HG03175 (cell line): ENCODE results near the gene IFT20.
"Not testable (repeated sequence)": the region's sequence is repeated elsewhere in the genome, so short reads cannot be mapped to it uniquely, and the experiment has no call there.

ENCODE experiments used
- ATAC-seq: cut with Tn5 transposase; IDR thresholded peaks from one replicate; pipeline ENCODE4 v1.9.1; 2021; ENCODE audit warnings: mild to moderate bottlenecking, moderate library complexity; ENCODE audit not compliant: unreplicated experiment

Gene IFT20

DNA sequence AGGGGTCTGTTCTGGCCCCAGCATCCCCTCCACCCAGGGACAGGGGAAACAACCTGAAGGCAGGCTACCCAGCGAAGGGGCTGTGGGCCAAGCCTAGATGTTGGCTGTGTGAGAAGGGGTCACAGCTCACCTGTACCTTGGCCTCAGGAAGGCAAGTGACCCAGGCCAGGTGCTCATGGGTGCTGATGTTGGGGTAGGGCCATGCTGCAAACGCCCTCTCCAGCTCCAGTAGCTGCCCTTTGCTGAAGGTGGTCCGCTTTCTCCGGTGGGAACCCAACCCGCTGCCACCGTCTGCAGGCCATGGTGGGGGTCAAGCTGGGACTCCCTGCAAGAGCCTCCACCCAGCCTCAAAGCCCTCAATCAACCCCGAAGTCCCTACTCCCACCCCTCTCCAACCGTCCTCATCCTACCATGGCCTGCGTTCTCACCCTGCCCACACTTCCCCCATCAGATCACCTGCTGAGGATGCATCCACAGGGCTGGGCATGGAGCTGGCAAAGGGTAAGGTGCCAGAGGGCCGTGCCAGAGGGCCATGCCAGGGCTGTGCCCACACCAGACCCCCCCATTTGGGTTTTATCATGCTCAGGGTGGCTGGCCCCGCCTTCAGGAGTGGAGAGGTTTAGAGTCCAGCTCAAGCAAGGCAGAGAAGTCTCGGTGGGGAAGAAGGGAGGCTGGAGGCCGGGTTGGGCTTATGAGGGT lies 29.5 kb upstream of the IFT20 start, which contains the start of gene SEBOX:
SEBOX (minus strand) TSS at position 535 of the 699 bp plus-strand sequence; CDS start at position 487, 48 bp downstream.
- no peak for ATAC-seq

DNA sequence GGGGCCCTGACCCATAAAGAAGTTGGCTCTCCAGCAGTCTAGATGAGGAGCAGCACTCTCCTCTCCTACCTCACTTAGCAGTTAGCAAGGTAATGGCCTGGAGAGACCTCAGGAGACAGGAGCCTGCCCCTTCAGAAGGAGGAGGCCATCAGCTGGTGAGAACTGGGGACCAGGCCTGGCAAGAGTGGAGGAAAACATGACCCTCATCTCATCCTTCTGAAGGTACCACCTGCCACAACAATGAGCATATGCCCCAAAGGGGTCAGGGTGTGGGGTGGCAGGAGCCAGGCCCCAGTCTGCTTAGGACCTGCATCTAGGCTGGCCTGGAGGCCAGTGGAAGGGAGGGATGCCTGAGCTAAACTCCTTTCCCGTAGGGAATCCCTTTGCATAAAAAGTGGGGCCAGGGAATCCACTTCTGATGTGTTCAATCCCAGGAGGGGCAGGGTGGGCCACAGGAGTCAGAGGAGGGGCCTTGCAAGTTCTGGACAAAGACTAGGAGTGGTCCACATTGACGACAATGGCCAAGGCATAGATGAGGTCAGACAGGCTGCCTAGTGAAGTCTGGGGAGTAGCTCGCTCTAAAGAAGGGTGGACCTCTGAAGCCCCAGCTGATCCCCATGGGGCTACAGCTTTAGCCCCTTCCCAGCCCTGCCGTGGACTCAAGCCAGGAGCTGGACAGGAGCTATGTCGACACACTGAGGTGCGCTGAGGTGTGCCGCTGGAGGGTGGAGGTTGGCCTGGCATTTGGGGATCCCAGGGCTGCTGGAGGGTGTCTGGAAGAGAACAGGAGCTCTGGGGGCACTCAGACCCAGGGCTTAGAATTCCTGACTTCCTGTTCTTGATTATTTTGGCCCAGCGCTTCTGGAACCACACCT lies 28.7 kb upstream of the IFT20 start:
- no peak for ATAC-seq

DNA sequence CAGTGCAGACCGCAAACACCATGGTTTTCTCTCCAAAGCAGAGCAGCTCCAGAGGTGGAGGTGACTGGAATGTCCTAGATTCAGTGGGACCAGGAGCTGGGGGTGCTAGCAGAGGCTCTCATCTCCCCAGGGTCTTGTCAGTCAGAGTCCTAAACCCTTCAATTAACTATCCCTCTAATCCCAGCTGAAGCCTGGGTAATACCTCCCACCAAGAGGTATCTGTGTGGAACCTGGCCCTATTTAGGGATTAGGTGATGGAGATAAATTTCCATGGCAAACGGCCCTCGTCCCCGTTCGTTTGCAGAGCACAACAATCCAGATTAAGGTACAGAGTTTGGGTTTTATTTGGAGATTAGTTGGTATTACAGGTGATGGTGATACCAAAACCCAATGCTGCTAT lies 27.9 kb upstream of the IFT20 start:
- no peak for ATAC-seq

DNA sequence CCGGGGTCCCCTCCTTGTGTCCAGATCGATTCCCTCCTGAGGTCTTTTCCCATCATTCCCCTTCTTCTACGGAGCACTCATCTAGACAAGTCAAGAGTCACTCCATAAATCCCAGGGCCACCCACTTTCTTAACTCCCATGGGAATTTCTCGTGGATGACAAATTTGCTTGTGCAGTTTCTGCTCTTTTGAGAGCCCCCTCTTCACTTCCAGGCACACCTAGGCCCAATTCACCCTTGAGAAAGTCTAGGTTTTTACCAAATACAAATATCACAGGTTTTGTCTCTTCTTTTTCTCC lies 22.6 kb upstream of the IFT20 start:
- no peak for ATAC-seq

DNA sequence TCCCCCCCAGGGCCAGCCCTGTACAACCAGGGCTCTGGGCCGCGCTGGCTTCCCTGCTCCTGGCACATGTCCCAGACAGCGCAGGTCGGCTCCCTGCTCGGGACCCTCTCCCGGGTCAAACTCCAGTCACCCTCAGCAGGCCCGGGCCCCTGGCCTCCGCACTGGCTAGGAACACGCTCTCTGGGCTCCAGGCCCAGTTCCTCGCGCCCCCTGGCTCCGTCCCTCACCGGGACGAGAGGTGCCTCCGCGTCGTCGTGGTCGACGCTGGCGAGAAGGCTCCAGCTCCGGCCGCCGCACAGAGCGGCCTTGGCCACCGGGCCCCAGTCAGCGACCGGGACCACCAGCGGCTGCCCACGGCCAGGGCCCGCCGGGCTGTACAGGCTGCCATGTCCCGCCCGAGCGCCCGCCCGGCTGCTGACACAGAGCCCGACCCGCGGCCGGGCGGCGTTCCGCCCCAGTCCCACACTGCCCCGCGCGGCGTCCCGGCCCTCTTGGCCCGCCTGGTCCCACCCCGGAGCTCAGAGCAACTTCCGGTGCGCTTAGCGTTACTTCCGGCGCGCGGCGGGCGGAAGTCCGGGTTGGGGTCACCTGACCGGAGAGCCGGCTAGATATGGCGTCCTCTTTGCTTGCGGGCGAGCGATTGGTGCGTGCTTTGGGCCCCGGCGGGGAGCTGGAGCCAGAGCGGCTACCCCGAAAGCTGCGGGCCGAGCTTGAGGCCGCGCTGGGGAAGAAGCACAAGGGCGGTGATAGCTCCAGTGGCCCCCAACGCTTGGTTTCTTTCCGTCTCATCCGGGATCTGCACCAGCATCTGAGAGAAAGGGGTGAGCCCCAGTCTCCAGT lies 22.0 kb upstream of the IFT20 start, which contains the start of gene POLDIP2:
POLDIP2 (minus strand) TSS at position 467 of the 840 bp plus-strand sequence; CDS start at position 388, 79 bp downstream.
- peak; percentile 97 for ATAC-seq

DNA sequence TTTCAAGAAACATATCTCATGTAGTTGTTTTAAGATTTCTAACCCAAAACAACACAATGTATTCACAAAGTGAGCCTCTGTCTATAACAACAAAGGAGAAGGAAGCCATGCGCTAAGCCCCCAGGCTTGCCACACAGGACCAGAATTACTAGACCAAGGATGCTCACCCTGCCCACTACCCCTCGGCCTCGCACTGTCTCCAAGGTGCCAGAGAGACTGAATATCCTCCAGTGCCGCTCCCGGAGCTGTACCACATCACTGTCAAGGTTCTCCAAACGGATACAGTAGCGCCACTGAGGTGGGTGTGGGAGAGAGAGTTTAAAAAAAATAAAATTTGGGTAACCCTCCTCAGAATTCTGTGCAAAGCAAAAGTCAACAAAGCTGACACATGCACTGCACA lies 15.0 kb upstream of the IFT20 start:
- ATAC-seq: no peak

DNA sequence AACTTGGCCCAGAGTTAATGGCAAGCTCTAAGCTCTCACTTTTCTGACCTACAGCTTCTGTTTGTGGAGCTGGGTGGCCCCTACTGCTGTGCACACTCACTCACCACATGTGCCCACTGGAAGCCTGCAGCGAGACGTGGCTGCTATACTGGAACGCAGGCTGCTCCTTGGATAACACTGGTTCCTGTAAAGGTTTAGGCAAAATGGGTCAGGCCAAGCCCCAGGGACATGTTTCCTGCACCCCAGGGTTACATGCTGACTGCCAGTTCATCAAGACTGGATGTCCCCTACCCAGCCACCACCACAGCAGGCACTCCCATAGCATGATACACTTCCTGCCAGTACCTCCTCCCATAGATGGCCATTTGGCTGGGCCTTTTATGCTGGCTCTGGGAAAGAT lies 13.7 kb upstream of the IFT20 start:
- no peak for ATAC-seq

DNA sequence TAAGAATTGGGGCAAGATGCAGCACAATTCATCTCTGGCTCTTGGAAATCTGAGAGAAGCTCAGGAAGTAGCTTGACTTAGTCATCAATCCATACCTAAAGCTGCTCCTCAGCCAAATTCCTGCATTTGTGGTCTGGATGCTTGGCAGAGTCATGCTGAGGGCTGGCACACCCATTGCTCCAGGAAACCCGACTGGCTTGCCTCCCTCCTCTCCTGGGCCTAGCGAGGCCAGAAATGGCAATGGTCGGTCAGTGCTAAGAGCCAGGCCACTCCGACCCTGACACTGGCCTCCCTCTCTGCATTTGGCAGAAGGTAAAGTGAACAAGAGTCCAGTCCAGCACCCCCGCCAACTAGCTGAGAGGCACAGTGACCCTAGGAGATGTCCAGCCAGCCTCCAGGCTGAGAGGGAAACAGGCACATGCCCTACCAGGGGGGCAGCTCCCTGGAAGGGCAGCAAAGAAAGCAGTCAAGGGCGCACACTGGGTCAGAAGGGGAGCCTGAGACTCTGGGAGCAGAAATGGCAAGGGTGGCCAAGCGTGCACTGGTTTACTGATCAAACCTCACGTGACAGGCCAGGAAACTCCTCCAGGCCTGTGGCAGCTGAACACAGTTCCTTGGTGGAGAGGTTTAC lies 12.1 kb upstream of the IFT20 start:
- ATAC-seq: no peak

DNA sequence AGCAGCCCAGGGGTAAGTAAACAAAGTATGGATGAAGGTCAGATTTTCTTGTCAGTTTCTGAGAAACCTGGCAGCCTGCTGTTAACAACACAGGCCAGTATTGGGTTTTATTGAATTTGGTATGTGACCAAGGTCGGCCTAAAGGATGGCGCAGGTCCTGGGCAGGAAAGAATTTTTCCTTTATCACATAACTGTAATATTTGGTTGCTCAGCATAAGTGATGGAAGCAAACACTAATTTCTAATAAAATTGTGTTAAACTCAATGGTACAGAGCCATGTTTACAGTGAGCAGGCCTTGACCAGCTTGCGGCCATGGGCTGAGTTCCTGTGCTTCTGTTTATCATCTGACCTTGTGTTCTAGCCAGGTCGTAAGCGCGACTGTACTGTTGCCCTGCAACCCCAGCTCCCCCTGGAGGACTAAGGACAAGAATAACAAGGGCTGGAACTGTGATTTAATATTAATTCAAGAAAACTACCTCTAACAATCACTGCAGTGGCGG lies 11.5 kb upstream of the IFT20 start:
- no peak for ATAC-seq

DNA sequence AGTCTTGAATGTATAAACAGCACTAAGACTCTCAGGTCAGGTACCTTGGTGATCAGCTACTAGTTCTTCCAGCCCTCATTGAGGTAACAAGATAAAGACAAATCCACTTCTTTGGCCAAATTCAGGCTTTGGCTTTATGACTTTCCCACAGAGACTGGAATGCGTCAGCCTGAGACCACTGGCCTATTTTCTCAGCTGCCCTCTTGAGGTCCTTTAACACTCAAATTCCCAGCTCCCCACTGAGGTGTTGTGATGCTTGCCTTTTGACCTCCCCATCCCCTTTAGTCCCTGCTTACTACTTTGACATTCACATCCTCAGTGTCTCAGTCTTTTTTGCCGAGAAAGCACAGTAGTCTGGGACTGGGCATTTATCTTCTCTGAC lies 10.9 kb upstream of the IFT20 start:
- no peak for ATAC-seq

DNA sequence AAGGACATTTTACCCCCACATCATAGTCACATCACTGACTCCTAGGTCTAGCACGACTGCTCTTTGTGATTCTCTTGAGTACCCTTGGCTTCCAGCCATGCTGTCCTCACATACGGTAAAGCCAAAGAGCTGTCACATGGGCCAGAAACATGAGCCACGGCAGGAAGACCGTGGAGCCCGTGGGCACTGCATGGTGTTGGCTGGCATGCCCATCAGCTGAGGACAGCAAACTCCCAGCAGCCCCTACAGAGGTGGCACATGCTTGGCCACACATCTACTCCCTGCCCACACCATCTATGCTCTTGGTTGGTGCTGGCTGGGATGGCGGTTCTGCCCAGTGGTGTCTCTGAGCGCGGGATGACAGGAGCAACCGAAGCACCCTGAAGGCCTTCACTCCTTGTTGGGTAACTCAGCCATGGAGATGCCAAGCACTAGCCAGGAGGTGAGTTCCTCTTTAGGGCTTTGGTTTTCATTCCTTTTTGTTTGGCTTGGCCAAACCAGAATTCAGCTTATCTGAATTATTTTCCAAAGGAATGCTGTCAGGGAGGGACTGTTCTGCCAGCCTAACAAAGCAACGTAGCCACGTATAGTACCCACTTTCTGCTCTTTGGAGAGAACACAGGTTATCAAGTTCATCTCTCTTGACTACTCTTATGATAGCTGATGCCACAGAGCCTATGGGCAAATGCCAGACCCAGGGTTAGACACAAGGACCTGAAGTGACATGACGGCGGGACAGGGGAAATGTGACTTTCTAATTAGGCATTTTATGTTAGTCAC lies 10.3 kb upstream of the IFT20 start:
- ATAC-seq: no peak

DNA sequence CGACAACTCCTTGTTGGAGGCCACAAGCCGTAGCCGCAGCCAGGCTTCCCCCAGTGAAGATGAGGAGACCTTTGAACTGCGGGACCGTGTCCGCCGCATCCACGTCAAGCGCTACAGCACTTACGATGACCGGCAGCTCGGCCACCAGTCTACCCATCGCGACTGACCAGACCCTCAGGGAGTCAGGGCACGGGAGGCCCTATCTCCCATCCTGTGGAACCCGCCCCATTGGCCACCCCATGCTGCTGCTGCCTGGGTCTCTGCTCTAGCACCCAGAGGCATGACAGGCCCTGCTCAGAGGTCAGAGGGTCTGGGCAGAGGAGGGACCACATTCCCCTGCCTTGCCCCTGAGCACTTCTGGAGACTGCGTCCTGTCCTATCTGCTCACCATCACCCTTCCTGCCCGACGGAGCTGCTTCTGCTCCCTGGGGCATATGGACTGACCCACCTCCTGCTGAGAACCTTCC lies 9.2 kb upstream of the IFT20 start:
- no peak for ATAC-seq

DNA sequence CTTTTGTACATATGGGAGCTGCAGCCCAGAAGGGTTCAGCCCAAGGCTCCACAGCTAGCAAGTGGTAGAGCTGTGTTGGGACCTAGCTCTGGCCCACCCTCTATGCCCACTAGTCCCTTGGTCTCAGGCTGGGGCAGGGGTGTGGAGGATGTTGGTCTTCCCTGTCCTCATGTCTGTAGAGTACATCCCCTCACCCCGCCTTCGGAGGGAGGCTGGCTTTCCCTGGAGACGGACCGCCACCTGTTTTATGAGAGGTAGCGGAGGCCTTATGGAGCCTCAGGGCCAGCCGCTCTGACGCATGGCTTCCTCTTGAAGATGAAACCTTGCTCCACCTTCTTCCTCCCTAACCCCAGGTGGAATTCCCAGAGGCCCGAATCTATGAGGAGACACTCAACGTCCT lies 8.7 kb upstream of the IFT20 start:
- no peak for ATAC-seq

DNA sequence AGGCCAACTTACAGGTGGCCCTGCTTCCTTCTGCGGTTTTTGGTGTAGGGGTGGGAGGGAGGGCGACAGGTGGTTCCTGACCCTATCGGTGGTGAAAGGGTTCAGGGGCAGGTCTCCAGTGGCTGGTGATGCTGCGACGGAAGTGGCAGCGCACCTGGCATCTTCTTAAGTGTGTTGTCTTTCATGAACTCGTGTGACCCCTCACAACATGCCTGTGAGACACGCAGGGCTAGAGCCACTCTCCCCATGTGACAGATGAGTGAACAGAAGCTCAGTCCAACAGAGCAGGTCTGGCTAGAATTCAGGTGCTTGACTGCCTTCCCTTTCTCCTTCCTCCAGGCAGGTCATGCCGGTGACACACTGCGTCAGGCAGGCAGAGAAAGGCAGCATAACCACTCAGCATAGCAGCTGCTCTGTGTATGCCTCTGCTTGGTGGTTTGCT lies 8.2 kb upstream of the IFT20 start:
- ATAC-seq: no peak

DNA sequence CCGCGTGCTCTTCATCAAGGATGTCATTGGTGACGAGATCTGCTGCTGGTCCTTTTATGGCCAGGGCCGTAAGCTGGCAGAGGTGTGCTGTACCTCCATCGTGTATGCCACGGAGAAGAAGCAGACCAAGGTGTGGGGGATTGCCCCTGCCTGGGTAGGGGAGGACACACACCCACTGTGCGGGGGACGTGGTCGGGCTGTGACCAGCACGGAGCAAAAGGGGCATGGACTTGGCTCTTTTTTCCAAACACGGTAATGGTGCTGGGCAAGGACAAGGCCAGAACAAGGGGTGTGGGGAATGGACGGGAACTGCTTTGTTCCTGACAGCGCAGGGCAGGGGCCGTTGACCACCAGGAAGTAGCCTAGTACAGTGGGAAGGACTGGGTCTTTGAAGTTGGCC lies 7.0 kb upstream of the IFT20 start:
- no peak for ATAC-seq

DNA sequence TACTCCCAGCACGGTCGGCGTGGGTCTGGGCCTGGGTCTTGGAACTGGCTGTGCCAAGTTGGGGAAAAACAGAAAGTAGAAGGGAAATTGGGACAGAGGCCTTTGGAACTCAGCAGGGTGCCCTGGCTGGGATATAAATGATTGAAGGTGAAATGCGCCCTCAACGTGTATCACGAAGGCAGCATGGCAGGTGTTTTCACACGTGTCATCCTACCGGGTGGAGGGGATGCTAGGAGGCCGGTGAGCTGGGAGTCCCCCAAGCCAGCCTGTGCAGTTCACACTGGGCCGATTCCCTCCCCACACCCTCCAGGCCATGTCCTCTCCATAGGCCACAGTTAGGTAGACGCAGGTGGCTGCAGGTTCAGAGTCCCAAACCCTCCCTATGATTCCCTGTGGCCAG lies 6.2 kb upstream of the IFT20 start:
- ATAC-seq: no peak

DNA sequence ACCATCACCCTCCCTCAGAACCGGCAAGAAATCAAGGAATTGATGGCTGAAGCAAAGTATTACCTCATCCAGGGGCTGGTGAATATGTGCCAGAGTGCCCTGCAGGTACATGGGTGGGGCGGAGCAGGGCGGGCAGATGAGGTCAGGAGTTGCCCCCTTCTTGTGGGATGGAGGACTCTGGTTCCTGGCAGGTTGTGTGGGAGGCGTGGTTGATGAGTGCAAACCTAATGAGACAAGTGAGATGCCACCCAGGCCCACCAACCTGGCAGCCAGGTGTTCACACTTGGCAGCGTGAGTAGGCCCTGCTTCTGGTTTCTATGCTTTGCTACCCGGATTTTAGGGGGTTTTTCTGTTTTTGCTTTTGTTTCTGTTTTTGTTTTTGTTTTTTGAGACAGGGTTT lies 5.1 kb upstream of the IFT20 start:
- ATAC-seq: no peak

DNA sequence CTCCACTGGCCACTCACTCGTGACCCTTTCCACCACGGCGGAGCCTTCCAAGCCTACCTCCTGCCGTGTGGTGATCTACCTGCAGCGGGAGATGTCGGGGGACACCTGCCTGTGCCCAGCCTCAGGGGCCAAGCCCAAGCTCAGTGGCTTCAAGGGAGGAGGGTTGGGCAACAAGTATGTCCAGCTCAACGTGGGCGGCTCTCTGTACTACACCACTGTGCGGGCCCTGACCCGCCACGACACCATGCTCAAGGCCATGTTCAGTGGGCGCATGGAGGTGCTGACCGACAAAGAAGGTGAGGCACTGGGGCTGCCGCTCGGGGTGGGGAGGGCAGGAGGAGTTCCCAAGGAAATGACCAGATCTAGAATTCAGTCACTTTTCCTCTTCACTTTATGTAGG lies 4.2 kb upstream of the IFT20 start:
- no peak for ATAC-seq

DNA sequence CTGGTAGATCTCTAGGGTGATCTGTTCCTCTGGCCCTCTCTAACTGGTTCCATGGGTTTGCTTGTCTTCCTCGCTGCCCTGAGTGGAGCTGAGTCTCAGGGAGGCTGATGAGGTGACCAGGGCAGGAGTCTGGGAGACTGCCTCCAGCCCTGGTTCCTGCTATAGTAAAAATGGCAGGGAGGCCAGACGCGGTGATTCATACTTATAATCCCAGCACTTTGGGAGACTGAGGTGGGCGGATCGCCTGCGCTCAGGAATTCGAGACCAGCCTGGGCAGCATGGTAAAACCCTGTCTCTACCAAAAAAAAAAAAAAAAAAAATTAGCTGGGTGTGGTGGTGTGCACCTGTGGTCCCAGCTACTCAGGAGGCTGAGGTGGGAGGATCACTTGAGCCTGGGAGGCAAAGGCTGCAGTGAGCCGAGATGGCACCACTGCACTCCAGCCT lies 3.5 kb upstream of the IFT20 start:
- ATAC-seq: not testable (repeated sequence)
